GM23338 (cell line): ENCODE measurements around the gene PPP1R7. TPM values are rescaled to one million over a fixed set of nuclear protein-coding genes. Genes with fewer than 3 reads are reported as not detected.

Source experiments
- ATAC-seq: fragments of 200-7000 bp; cut with Tn5 transposase; 3 replicates; pipeline ENCODE4 v1.9.1; 2020
- DNase-seq: peaks from one replicate; pipeline ENCODE4 v3.0.0-alpha.2; 2015; ENCODE audit warnings: low spot score
- H2AFZ ChIP-seq: fragments of 200-600 bp; sonication (generic); 2 replicates; pipeline ENCODE4 v1.8.0; 2016; ENCODE audit warnings: antibody characterized with exemption, mild to moderate bottlenecking, moderate library complexity
- H3F3A ChIP-seq: fragments of 200-600 bp; sonication (generic); replicated peaks from 2 replicates; pipeline ENCODE4 v1.8.0; 2017; ENCODE audit warnings: antibody characterized with exemption, mixed run types, low read depth
- H3K27ac ChIP-seq: fragments of 200-600 bp; sonication (generic); 2 replicates; pipeline ENCODE4 v1.6.1; 2016; ENCODE audit warnings: low read depth
- H3K27me3 ChIP-seq: fragments of 200-600 bp; sonication (generic); 2 replicates; pipeline ENCODE4 v1.8.0; 2016; ENCODE audit warnings: mild to moderate bottlenecking, mixed run types, moderate library complexity; ENCODE audit not compliant: insufficient read depth
- H3K36me3 ChIP-seq: fragments of 200-600 bp; sonication (generic); 2 replicates; pipeline ENCODE4 v1.8.0; 2016; ENCODE audit warnings: mild to moderate bottlenecking; ENCODE audit not compliant: insufficient read depth
- H3K4me1 ChIP-seq: fragments of 200-600 bp; sonication (generic); 2 replicates; pipeline ENCODE4 v1.8.0; 2016; ENCODE audit warnings: mild to moderate bottlenecking, moderate library complexity; ENCODE audit not compliant: insufficient read depth
- H3K4me2 ChIP-seq: fragments of 200-600 bp; sonication (generic); 2 replicates; pipeline ENCODE4 v1.7.1; 2017; ENCODE audit warnings: mixed run types
- H3K4me3 ChIP-seq: fragments of 200-600 bp; sonication (generic); 2 replicates; pipeline ENCODE4 v1.6.1; 2016; ENCODE audit warnings: mixed run types
- H3K79me2 ChIP-seq: fragments of 200-600 bp; sonication (generic); replicated peaks from 2 replicates; pipeline ENCODE4 v1.8.0; 2017; ENCODE audit warnings: mild to moderate bottlenecking; ENCODE audit not compliant: insufficient read depth
- H3K9me2 ChIP-seq: fragments of 200-600 bp; sonication (generic); 2 replicates; pipeline ENCODE4 v1.8.0; 2017; ENCODE audit not compliant: insufficient read depth
- H4K20me1 ChIP-seq: fragments of 200-600 bp; sonication (generic); replicated peaks from 2 replicates; pipeline ENCODE4 v1.8.0; 2017; ENCODE audit warnings: mild to moderate bottlenecking; ENCODE audit not compliant: insufficient read depth
- H3K27ac Mint-ChIP-seq: 2 replicates; pipeline ENCODE4 v1.8.0; 2020; ENCODE audit warnings: inconsistent platforms, mild to moderate bottlenecking, moderate library complexity, mixed read lengths
- H3K27me3 Mint-ChIP-seq: 3 replicates; pipeline ENCODE4 v1.8.0; 2022; ENCODE audit warnings: low read depth, mild to moderate bottlenecking, moderate library complexity, mixed read lengths, inconsistent platforms; ENCODE audit not compliant: insufficient read depth, poor library complexity
- H3K36me3 Mint-ChIP-seq: 3 replicates; pipeline ENCODE4 v1.8.0; 2021; ENCODE audit warnings: low read depth, mild to moderate bottlenecking, inconsistent platforms, moderate library complexity, mixed read lengths
- H3K4me1 Mint-ChIP-seq: 3 replicates; pipeline ENCODE4 v1.8.0; 2020; ENCODE audit warnings: mild to moderate bottlenecking, inconsistent platforms, mixed read lengths
- H3K4me3 Mint-ChIP-seq: 3 replicates; pipeline ENCODE4 v1.8.0; 2021; ENCODE audit warnings: moderate library complexity, mild to moderate bottlenecking, inconsistent platforms, mixed read lengths
- H3K9me3 Mint-ChIP-seq: 3 replicates; pipeline ENCODE4 v1.8.0; 2020; ENCODE audit warnings: moderate library complexity, mild to moderate bottlenecking, inconsistent platforms, mixed read lengths
- CREB1 ChIP-seq: fragments of 250-450 bp; sonication (Bioruptor Pico); IDR thresholded peaks from 2 replicates; pipeline ENCODE4 v1.5.0; 2020; ENCODE audit warnings: low read depth, mild to moderate bottlenecking, moderate library complexity
- ETS1 ChIP-seq: IDR thresholded peaks from 2 replicates; pipeline ENCODE4 v1.6.1; 2016; ENCODE audit warnings: antibody characterized with exemption
- EZH2 ChIP-seq: fragments of 200-600 bp; sonication (generic); IDR thresholded peaks from one replicate; pipeline ENCODE4 v1.8.0; 2017; ENCODE audit warnings: antibody characterized with exemption, mild to moderate bottlenecking, low read depth; ENCODE audit not compliant: unreplicated experiment
- EZH2phosphoT487 ChIP-seq: fragments of 200-600 bp; sonication (generic); IDR thresholded peaks from one replicate; pipeline ENCODE4 v1.8.1; 2018; ENCODE audit warnings: antibody characterized with exemption; ENCODE audit not compliant: unreplicated experiment
- JUNB ChIP-seq: IDR thresholded peaks from one replicate; pipeline ENCODE4 v1.6.1; 2016; ENCODE audit warnings: antibody characterized with exemption; ENCODE audit not compliant: unreplicated experiment
- NANOG ChIP-seq: IDR thresholded peaks from 2 replicates; pipeline ENCODE4 v1.6.1; 2016; ENCODE audit warnings: antibody characterized with exemption, borderline replicate concordance
- POLR2AphosphoS5 ChIP-seq: IDR thresholded peaks from 2 replicates; pipeline ENCODE4 v1.6.1; 2016; ENCODE audit warnings: antibody characterized with exemption, low read depth
- ZNF114 ChIP-seq: fragments of 250-450 bp; sonication (Bioruptor Pico); IDR thresholded peaks from 2 replicates; pipeline ENCODE4 v1.5.0; 2020; ENCODE audit warnings: mild to moderate bottlenecking, moderate library complexity
- ZNF462 ChIP-seq: fragments of 250-450 bp; sonication (Bioruptor Pico); IDR thresholded peaks from 2 replicates; pipeline ENCODE4 v1.5.0; 2020; ENCODE audit warnings: mild to moderate bottlenecking, moderate library complexity
- polyA plus RNA-seq: library from polyadenylated mRNA; unstranded; fragments of >200 nt; fragmentation: Nextera tagmentation; extraction: Ambion mirVana; gene quantifications from 2 replicates; pipeline ENCODE4 v1.2.1, GENCODE V29; 2016
- total RNA-seq: library from RNA; depleted of rRNA; stranded (reverse); fragments of >200 nt; shearing (Covaris generic); gene quantifications from 2 replicates; pipeline ENCODE4 v1.2.3, GENCODE V29; 2014

The PPP1R7 gene
- total and polyA plus RNA-seq, 2 experiments from 2014 or later = 48.2 to 94.3 TPM

GRCh38 chr2:241136661-241137260 is 13.5 kb upstream of the PPP1R7 start:
- Histone ChIP-seq H2AFZ (no peak overlapping the region), H4K20me1 (no peaks in the 10 kb centered on the region), H3K4me2 (no peak overlapping the region), H3K36me3 (peaks cover 17% of the 10 kb centered on the region), H3K27ac (no peak overlapping the region), H3K79me2 (0 out of 2 replicates have a peak, but pooled peaks cover under 1% of the 10 kb centered on the region), H3K27me3 (no peaks in the 10 kb centered on the region), H3K9me2 (no peaks in the 10 kb centered on the region), H3K4me1 (no peaks in the 10 kb centered on the region), H3K4me3 (no peak overlapping the region), H3F3A (no peaks in the 10 kb centered on the region)
- no peak overlapping the region for H3K27ac Mint-ChIP-seq
- TF ChIP-seq ETS1 (no peak), CREB1 (CRISPR knock-in tag) (no peak)
- no peaks in the 10 kb centered on the region for H3K9me3 Mint-ChIP-seq
- no peaks in the 10 kb centered on the region for H3K4me1 Mint-ChIP-seq
- H3K27me3 Mint-ChIP-seq = no peaks in the 10 kb centered on the region
- ATAC-seq = no peak
- DNase-seq = no peak
- H3K4me3 Mint-ChIP-seq = no peak overlapping the region
- H3K36me3 Mint-ChIP-seq = peaks cover 57% of the 10 kb centered on the region

- H3K27me3 ChIP-seq = no peaks in the 10 kb centered on the region
- no peak for DNase-seq
- Mint-ChIP-seq H3K27ac (no peak overlapping the region), H3K4me1 (no peaks in the 10 kb centered on the region), H3K4me3 (no peak overlapping the region), H3K36me3 (peaks cover 55% of the 10 kb centered on the region), H3K9me3 (no peaks in the 10 kb centered on the region), H3K27me3 (no peaks in the 10 kb centered on the region)
- no peak overlapping the region for H3K27ac ChIP-seq
- H3F3A ChIP-seq = no peaks in the 10 kb centered on the region
- no peaks in the 10 kb centered on the region for H3K9me2 ChIP-seq
- no peaks in the 10 kb centered on the region for H3K4me1 ChIP-seq
- H4K20me1 ChIP-seq = no peaks in the 10 kb centered on the region; the same call in 1 of the 2 replicates
- no peak overlapping the region for H2AFZ ChIP-seq
- H3K79me2 ChIP-seq = 0 out of 2 replicates have a peak, but pooled peaks cover 7% of the 10 kb centered on the region
- peaks cover 14% of the 10 kb centered on the region for H3K36me3 ChIP-seq
- ATAC-seq = no peak
- no peak overlapping the region for H3K4me2 ChIP-seq
- no peak overlapping the region for H3K4me3 ChIP-seq
- TF ChIP-seq EZH2 (no peak), CREB1 (CRISPR knock-in tag) (no peak), NANOG (no peak), ZNF462 (no peak), JUNB (no peak), EZH2phosphoT487 (no peak), POLR2AphosphoS5 (no peak), ZNF114 (CRISPR knock-in tag) (no peak)
Observed at GRCh38 chr2:241137276-241138190, 12.7 kb upstream of the PPP1R7 start.
